NCI-H128 (cell line): ENCODE data around the gene RASSF3.

Source experiments
- DNase-seq: peaks from one replicate; lab custom pipeline; 2025; ENCODE audit not compliant: unreplicated experiment; lab: John Stamatoyannopoulos, UW

The RASSF3 gene

DNA sequence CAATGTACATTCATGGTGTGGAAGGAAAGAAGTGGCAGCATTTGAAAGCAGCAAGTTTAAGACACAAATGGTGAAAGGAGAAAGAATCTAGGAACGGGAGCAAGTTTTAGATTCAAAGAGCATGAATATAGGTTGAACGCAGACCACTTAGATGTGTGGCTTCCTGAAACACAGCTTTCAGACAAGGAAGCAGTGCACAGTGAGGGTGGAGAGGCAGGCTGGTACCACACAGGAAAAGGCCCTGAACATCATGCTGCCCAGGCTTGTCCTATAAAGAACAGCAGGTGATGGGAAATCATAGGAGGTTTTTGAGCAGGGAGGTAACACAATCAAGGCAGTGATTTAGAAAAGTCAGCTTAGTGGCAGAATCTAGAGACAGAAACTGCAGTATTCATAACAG lies 113.3 kb downstream of the RASSF3 start:
- no peak for DNase-seq

GRCh38 chr12:64724201-64724745 lies 114.0 kb downstream of the RASSF3 start:
- DNase-seq, result no peak

GRCh38 chr12:64729909-64730587 lies 119.8 kb downstream of the RASSF3 start:
- no peak for DNase-seq

DNA sequence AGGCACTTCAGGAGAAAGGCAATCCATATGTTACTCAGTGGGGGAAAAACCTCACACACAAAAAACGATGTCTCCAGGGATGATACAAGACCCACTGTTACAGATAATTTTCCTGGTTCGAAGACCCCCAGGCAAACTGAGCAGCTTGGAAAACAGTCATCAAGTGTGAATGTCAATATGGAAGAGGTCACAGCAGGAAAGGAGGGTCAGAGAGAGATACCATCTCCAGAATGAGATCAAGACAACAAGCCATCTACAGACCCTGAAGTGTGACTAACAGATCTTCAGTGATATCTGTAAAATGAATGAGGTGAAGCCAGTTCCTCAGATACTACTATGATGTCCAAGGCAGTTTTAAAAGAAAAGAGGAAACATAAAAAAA lies 120.3 kb downstream of the RASSF3 start:
- peak; percentile 22 for DNase-seq

GRCh38 chr12:64731683-64732082 lies 121.4 kb downstream of the RASSF3 start:
- DNase-seq, result no peak

DNA sequence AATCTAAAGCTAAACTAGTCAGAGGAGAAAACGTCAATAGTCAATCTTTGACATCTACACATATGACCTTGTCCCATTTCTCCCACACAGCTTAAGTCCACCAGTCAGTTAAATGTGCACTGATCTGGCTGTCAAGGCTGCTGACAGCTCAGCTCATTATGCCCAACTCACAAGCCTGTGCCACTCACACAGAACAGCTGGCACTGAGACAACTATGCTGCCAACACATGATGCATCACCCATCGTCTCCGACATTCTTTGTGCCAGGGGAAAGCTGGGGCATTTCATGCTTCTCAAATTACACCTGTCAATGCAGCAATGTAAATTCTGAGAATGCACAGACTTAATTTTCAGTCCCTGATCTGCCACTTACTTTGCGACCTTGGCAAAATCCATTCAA lies 123.6 kb downstream of the RASSF3 start:
- peak; percentile 47 for DNase-seq

GRCh38 chr12:64735442-64735841 lies 125.1 kb downstream of the RASSF3 start:
- no peak for DNase-seq

DNA sequence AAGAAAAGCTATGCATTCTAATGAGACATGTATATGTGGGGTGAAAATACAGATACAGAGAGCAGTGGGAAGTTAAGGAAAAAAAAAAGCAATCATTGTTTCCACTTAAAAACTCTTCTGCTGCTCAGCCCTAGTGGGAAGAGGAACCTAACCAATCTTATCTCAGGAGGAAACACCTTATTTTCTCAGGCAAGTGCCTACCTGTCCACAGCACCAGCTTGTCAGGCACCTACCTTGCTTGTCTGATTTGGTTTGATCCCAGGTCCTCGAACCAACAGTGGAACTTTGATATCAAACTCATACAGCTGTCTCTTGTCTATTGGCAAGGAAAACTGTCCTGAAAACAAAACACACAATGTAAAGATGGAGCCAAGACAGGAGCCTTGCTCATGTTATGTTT lies 126.5 kb downstream of the RASSF3 start:
- no peak for DNase-seq

DNA sequence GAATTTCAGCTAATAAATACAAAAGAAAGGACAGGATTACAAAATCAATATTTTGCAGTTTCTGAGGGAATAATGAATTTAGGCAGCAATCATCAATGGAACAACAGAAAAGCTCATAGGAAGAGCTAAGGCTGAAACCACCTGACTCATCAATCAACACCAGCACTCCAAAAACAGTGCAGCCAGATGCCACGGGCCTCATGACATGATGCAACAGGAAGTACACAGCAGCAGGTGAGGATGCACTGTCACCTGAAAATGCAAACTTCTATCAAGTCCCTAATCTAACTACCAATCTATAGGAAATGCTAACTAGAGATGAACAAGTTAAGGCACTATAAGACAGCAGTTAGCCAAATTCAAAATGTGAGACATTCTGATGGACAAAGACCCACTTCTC lies 127.2 kb downstream of the RASSF3 start:
- no peak for DNase-seq

GRCh38 chr12:64739778-64740177 lies 129.5 kb downstream of the RASSF3 start:
- DNase-seq, result no peak

DNA sequence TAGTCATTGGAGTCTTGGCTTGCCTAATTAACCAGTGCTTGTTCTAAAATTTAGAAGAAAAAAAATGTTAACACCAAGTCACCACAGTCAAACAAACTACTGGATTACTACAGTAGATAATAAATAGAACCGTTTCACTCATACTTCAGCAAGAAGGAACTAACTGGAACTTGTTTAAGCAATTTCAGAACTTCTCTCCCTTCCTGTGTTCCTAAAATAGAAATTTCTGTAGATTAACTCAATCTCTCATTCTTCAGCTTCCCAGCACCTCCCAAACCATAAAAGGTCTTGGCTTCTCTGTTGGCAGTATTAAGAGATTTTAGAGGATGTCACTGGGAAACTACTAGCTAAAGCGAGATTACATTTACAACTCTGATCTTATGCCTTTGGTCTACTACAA lies 130.4 kb downstream of the RASSF3 start:
- no peak for DNase-seq

GRCh38 chr12:64742416-64742815 lies 132.1 kb downstream of the RASSF3 start:
- DNase-seq, result no peak

DNA sequence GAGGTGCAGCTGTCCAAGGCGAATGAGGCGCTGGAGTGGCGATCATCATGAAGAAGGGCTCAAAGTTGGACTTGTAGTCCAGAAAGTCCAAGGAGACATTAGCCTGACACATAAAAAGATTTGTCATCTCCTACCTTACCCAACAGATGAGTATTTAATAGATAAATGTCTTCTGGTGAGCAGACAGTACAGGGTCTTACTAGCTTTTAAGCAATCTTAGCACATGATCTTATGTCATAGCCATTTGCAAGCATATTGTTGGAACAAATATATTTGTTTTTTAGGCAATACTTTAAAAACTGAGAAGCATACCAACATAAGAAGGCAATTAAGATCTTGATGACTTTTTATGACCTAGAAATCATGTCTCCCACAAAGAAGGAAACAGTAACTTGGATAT lies 132.9 kb downstream of the RASSF3 start:
- no peak for DNase-seq

- no peak for DNase-seq
Observed at GRCh38 chr12:64744422-64745258, 134.3 kb downstream of the RASSF3 start.

DNA sequence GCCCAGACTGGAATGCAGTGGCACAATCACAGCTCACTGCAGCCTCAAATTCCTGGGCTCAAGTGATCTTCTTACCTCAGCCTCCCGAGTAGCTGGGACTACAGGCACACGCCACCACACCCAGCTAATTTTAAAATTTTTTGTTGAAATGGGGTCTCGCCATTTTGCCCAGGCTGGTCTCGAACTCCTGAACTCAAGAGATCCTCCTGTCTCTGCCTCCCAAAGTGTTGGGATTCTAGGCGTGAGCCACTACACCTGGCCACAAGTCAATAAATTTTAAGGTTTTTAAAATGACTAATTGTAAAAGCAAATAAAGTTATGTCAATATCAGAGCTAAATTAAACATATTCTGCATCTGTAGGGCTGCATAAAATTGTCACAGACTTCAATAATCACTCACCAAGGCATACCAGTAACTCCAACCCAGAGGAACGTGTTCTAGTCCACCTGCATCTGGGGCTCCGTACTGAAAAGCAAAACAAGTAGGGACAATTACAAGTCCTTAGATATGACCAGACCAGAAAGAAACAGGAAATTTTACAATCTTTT lies 135.0 kb downstream of the RASSF3 start:
- DNase-seq, result no peak

- DNase-seq, result no peak
Observed at GRCh38 chr12:64745980-64746379, 135.7 kb downstream of the RASSF3 start.

DNA sequence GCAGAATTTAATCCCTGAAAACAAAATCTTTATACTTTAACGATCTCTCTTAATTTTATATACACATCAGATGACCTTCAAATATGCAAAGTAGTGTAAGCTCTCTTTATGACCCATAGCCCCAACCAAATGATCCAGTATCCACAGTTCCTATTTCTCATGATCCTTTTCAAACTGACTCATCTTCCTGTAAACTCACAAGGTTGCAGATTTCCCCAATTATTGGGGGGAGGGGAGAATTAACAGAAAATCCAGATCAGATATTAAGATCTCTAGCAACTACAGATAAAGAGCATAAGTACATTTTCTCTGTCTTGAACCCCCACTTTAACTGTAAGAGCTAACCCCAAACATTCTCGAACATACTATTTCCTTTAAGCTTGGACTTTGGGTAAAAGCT lies 136.4 kb downstream of the RASSF3 start:
- no peak for DNase-seq
